Measurements from ENCODE around the gene STAG2.
"Not testable (repeated sequence)": the region's sequence is repeated elsewhere in the genome, so short reads cannot be mapped to it uniquely, and the experiment has no call there.

STAG2 gene

DNA sequence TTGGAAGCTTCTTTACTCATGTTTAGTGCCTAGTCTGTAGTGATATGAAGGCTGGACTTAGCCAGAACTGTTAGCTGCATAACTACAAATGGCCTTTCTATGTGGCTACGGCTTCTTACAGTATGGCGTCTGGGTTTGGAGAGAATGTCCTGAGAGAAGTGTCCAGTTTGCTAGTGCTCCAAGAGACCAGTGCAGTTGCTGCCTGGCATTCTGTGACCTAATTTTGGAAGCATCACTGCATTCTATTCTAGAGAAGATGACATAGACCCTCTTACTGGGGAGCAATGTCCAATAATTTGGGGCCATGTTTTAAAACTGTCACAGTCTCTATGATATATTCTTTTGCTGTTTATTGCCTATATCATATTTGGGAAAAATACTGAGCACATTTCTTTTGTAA lies 74.2 kb downstream of the STAG2 start:
- Histone ChIP-seq H3K9me3 (ENCODE audit: control insufficient read depth, low read length) (no peaks in the 10 kb centered on the region), H3K27me3 (ENCODE audit: control insufficient read depth in 1 of 2, insufficient read depth in 1 of 2, low read length in 2 of 2) (no peaks in the 10 kb centered on the region), H3K23ac (ENCODE audit: low read length in 2 of 2) (no peak overlapping the region), H2BK12ac (ENCODE audit: low read length in 2 of 2) (no peak overlapping the region), H2BK120ac (ENCODE audit: low read depth, low read length) (no peak overlapping the region), H2AK5ac (ENCODE audit: low read length, severe bottlenecking) (no peak overlapping the region), H3K14ac (ENCODE audit: low read length in 2 of 2) (no peak overlapping the region), H2BK5ac (ENCODE audit: low read depth, low read length, poor library complexity, severe bottlenecking) (no peak overlapping the region), H3K9ac (ENCODE audit: low read length) (no peak overlapping the region), H2BK15ac (ENCODE audit: low read depth, poor library complexity, severe bottlenecking) (no peak overlapping the region), H3K4me2 (ENCODE audit: low read length, poor library complexity, severe bottlenecking) (no peak overlapping the region), H3K27ac (ENCODE audit: low read length, poor library complexity, severe bottlenecking) (no peak overlapping the region), H3K36me3 (ENCODE audit: control insufficient read depth in 1 of 2, insufficient read depth in 2 of 2, low read depth in 1 of 2, low read length in 2 of 2) (peaks cover 5 to 21% of the 10 kb centered on the region in 2 experiments), H3K18ac (ENCODE audit: low read depth in 1 of 2, low read length in 2 of 2) (no peak overlapping the region), H4K8ac (ENCODE audit: low read length) (no peak overlapping the region), H2AFZ (ENCODE audit: low read depth, low read length) (no peak overlapping the region), H3K4ac (ENCODE audit: low read depth in 1 of 2, low read length in 2 of 2) (no peak overlapping the region), H4K91ac (ENCODE audit: low read length) (no peak overlapping the region), H3K4me3 (ENCODE audit: insufficient read depth in 1 of 2, low read depth in 1 of 2, low read length in 2 of 2) (no peak overlapping the region), H3K4me1 (ENCODE audit: control insufficient read depth, insufficient read depth, low read depth, low read length) (no peaks in the 10 kb centered on the region), H3K79me1 (replicated peaks; ENCODE audit: low read length, poor library complexity, severe bottlenecking) (no peaks in the 10 kb centered on the region)
- WGBS, result 100% methylated on average over 2 of the region's 2 CpGs
- DNase-seq, result no peak

DNA sequence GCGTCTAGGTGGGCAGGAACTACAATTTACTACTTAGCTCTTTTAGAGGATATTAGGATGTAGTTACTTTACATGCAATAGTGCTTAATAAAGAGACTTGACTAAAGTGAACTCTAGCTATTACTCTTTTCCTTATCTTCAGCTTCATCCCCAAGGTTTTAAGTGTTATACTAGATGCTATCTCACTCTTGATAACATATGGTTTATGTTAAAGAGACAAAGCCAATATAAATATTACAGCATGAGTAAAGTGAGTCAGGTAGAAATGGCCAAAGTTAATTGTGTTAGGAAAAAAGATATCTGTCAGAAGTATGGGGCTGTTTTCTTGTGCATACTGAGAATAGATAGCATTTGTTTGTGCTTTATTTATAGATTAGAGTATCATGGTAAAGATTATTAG lies 80.5 kb downstream of the STAG2 start:
- Histone ChIP-seq H3K18ac (ENCODE audit: low read depth in 1 of 2, low read length in 2 of 2) (no peak overlapping the region), H2BK5ac (ENCODE audit: low read depth, low read length, poor library complexity, severe bottlenecking) (no peak overlapping the region), H4K91ac (ENCODE audit: low read length) (no peak overlapping the region), H3K4me1 (ENCODE audit: control insufficient read depth, insufficient read depth, low read depth, low read length) (no peaks in the 10 kb centered on the region), H3K36me3 (ENCODE audit: control insufficient read depth in 1 of 2, insufficient read depth in 2 of 2, low read depth in 1 of 2, low read length in 2 of 2) (peaks cover 9 to 41% of the 10 kb centered on the region in 2 experiments), H3K4me3 (ENCODE audit: insufficient read depth in 1 of 2, low read depth in 1 of 2, low read length in 2 of 2) (no peak overlapping the region), H2BK15ac (ENCODE audit: low read depth, poor library complexity, severe bottlenecking) (no peak overlapping the region), H4K8ac (ENCODE audit: low read length) (no peak overlapping the region), H2AFZ (ENCODE audit: low read depth, low read length) (no peak overlapping the region), H3K14ac (ENCODE audit: low read length in 2 of 2) (no peak overlapping the region), H3K4me2 (ENCODE audit: low read length, poor library complexity, severe bottlenecking) (no peak overlapping the region), H2AK5ac (ENCODE audit: low read length, severe bottlenecking) (no peak overlapping the region), H3K27me3 (ENCODE audit: control insufficient read depth in 1 of 2, insufficient read depth in 1 of 2, low read length in 2 of 2) (no peaks in the 10 kb centered on the region), H3K9me3 (ENCODE audit: control insufficient read depth, low read length) (no peaks in the 10 kb centered on the region), H3K9ac (ENCODE audit: low read length) (no peak overlapping the region), H3K27ac (ENCODE audit: low read length, poor library complexity, severe bottlenecking) (no peak overlapping the region), H3K79me1 (replicated peaks; ENCODE audit: low read length, poor library complexity, severe bottlenecking) (peaks cover 2% of the 10 kb centered on the region), H3K4ac (ENCODE audit: low read depth in 1 of 2, low read length in 2 of 2) (no peak overlapping the region), H2BK12ac (ENCODE audit: low read length in 2 of 2) (no peak overlapping the region), H2BK120ac (ENCODE audit: low read depth, low read length) (no peak overlapping the region), H3K23ac (ENCODE audit: low read length in 2 of 2) (no peak overlapping the region)
- WGBS, result no CpG with 5 or more reads among the region's 1 CpG
- no peak for DNase-seq

DNA sequence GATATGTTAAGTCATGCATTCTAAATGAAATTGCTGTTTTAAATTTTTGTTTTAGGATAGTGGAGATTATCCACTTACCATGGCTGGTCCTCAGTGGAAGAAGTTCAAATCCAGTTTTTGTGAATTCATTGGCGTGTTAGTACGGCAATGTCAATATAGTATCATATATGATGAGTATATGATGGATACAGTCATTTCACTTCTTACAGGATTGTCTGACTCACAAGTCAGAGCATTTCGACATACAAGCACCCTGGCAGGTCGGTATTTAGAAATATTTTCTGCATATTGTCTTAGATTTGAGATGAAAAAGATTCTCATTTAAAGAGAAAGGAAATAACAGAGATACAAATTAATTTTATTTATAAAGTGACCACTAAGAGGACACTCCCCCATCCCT lies 83.6 kb downstream of the STAG2 start:
- H3K4me3 ChIP-seq (ENCODE audit: insufficient read depth in 1 of 2, low read depth in 1 of 2, low read length in 2 of 2), result no peak overlapping the region

DNA sequence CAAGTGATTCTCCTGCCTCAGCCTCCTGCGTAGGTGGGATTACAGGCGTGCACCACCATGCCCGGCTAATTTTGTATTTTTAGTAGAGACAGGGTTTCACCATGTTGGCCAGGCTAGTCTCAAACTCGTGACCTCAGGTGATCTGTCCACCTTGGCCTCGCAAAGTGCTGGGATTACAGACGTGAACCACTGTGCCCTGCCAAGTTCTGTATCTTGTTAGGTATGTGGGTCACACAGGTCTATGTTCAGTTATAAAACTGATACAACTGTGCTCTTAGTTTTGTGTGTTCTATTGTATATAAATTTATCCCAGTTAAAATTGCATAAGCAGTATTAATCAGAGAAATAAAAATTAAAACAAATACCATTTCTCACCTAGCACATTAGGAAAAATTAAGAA lies 122.9 kb downstream of the STAG2 start:
- not testable (repeated sequence) for H3K23ac ChIP-seq (ENCODE audit: low read length in 2 of 2); H3K27me3 ChIP-seq (ENCODE audit: control insufficient read depth in 1 of 2, insufficient read depth in 1 of 2, low read length in 2 of 2); H2AK5ac ChIP-seq (ENCODE audit: low read length, severe bottlenecking); H4K91ac ChIP-seq (ENCODE audit: low read length); H4K8ac ChIP-seq (ENCODE audit: low read length); H3K4ac ChIP-seq (ENCODE audit: low read depth in 1 of 2, low read length in 2 of 2); H3K27ac ChIP-seq (ENCODE audit: low read length, poor library complexity, severe bottlenecking); H2BK120ac ChIP-seq (ENCODE audit: low read depth, low read length); H3K79me1 ChIP-seq (replicated peaks; ENCODE audit: low read length, poor library complexity, severe bottlenecking); DNase-seq; H2AFZ ChIP-seq (ENCODE audit: low read depth, low read length); H3K18ac ChIP-seq (ENCODE audit: low read depth in 1 of 2, low read length in 2 of 2); H2BK12ac ChIP-seq (ENCODE audit: low read length in 2 of 2); H3K4me2 ChIP-seq (ENCODE audit: low read length, poor library complexity, severe bottlenecking); H3K9ac ChIP-seq (ENCODE audit: low read length); H3K14ac ChIP-seq (ENCODE audit: low read length in 2 of 2); H3K4me3 ChIP-seq (ENCODE audit: insufficient read depth in 1 of 2, low read depth in 1 of 2, low read length in 2 of 2); H2BK5ac ChIP-seq (ENCODE audit: low read depth, low read length, poor library complexity, severe bottlenecking); H3K4me1 ChIP-seq (ENCODE audit: control insufficient read depth, insufficient read depth, low read depth, low read length); H3K9me3 ChIP-seq (ENCODE audit: control insufficient read depth, low read length); H2BK15ac ChIP-seq (ENCODE audit: low read depth, poor library complexity, severe bottlenecking)
- WGBS, result 100% methylated on average over 4 of the region's 6 CpGs
- peaks cover 6 to 84% of the 10 kb centered on the region in 2 experiments for H3K36me3 ChIP-seq (ENCODE audit: control insufficient read depth in 1 of 2, insufficient read depth in 2 of 2, low read depth in 1 of 2, low read length in 2 of 2)

More for the DNA sequence above, 83.6 kb downstream of the STAG2 start:
- Histone ChIP-seq H3K4me2 (ENCODE audit: low read length, poor library complexity, severe bottlenecking) (no peak overlapping the region), H3K23ac (ENCODE audit: low read length in 2 of 2) (no peak overlapping the region), H3K79me1 (replicated peaks; ENCODE audit: low read length, poor library complexity, severe bottlenecking) (peaks cover 3% of the 10 kb centered on the region), H2AK5ac (ENCODE audit: low read length, severe bottlenecking) (no peak overlapping the region), H3K9ac (ENCODE audit: low read length) (no peak overlapping the region), H4K91ac (ENCODE audit: low read length) (no peak overlapping the region), H3K4ac (ENCODE audit: low read depth in 1 of 2, low read length in 2 of 2) (no peak overlapping the region), H3K36me3 (ENCODE audit: control insufficient read depth in 1 of 2, insufficient read depth in 2 of 2, low read depth in 1 of 2, low read length in 2 of 2) (peaks cover 3 to 46% of the 10 kb centered on the region in 2 experiments), H3K27ac (ENCODE audit: low read length, poor library complexity, severe bottlenecking) (no peak overlapping the region), H3K27me3 (ENCODE audit: control insufficient read depth in 1 of 2, insufficient read depth in 1 of 2, low read length in 2 of 2) (no peaks in the 10 kb centered on the region), H2AFZ (ENCODE audit: low read depth, low read length) (no peak overlapping the region), H3K9me3 (ENCODE audit: control insufficient read depth, low read length) (no peaks in the 10 kb centered on the region), H2BK15ac (ENCODE audit: low read depth, poor library complexity, severe bottlenecking) (no peak overlapping the region), H2BK12ac (ENCODE audit: low read length in 2 of 2) (no peak overlapping the region), H3K18ac (ENCODE audit: low read depth in 1 of 2, low read length in 2 of 2) (no peak overlapping the region), H3K4me1 (ENCODE audit: control insufficient read depth, insufficient read depth, low read depth, low read length) (no peaks in the 10 kb centered on the region), H3K14ac (ENCODE audit: low read length in 2 of 2) (no peak overlapping the region), H2BK5ac (ENCODE audit: low read depth, low read length, poor library complexity, severe bottlenecking) (no peak overlapping the region), H2BK120ac (ENCODE audit: low read depth, low read length) (no peak overlapping the region), H4K8ac (ENCODE audit: low read length) (no peak overlapping the region)
- no CpG with 5 or more reads among the region's 4 CpGs for WGBS
- DNase-seq, result no peak

All from mesenchymal stem cell (in vitro differentiated cells and primary cell).